HepG2 (cell line): ENCODE results near the gene CDH8.

Experiments
- ARNT2 ChIP-seq: sonication (generic); formaldehyde crosslinking; IDR thresholded peaks from 2 replicates; pipeline ENCODE4 v1.8.0; 2022; ENCODE audit warnings: mild to moderate bottlenecking, low read depth, missing genetic modification reagents, moderate library complexity
- BHLHE40 ChIP-seq: IDR thresholded peaks from 2 replicates; pipeline ENCODE4 v1.6.1; 2011; ENCODE audit warnings: low read length, improper control_type of control experiment
- ETV5 ChIP-seq: IDR thresholded peaks from 2 replicates; pipeline ENCODE4 v1.6.1; 2018; ENCODE audit warnings: missing biosample characterization, missing genetic modification reagents, inconsistent platforms, borderline replicate concordance
- MAZ ChIP-seq, 2 experiments: sonication (generic) in 1 of 2; formaldehyde crosslinking in 1 of 2; IDR thresholded peaks; 2 replicates each; pipeline versions ENCODE4 v1.5.0 to v1.6.1; 2012 to 2020; ENCODE audit warnings: low read depth in 2 of 2, mild to moderate bottlenecking in 2 of 2, borderline replicate concordance in 1 of 2, improper control_type of control experiment in 1 of 2, low read length in 1 of 2, missing genetic modification reagents in 1 of 2, moderate library complexity in 1 of 2
- POLR2AphosphoS5 ChIP-seq: IDR thresholded peaks from 2 replicates; pipeline ENCODE4 v1.6.1; 2012; ENCODE audit warnings: low read depth, low read length
- REPIN1 ChIP-seq: sonication (generic); formaldehyde crosslinking; IDR thresholded peaks from 2 replicates; pipeline ENCODE4 v1.8.0; 2022; ENCODE audit warnings: missing genetic modification reagents, low read depth, mild to moderate bottlenecking, borderline replicate concordance
- REST ChIP-seq, 2 experiments: IDR thresholded peaks; 2 replicates each; pipeline ENCODE4 v1.6.1; 2011 to 2012; ENCODE audit warnings: low read length in 2 of 2, borderline replicate concordance in 1 of 2, low read depth in 1 of 2, mild to moderate bottlenecking in 1 of 2, moderate library complexity in 1 of 2
- TBX2 ChIP-seq: sonication (generic); formaldehyde crosslinking; IDR thresholded peaks from 2 replicates; pipeline ENCODE4 v1.5.0; 2020; ENCODE audit warnings: missing genetic modification reagents, mild to moderate bottlenecking, borderline replicate concordance
- ZNF234 ChIP-seq: sonication (generic); formaldehyde crosslinking; conservative IDR thresholded peaks from 2 replicates; pipeline ENCODE4 v1.5.1; 2020; ENCODE audit warnings: mild to moderate bottlenecking, missing genetic modification reagents
- ZNF530 ChIP-seq: sonication (generic); formaldehyde crosslinking; IDR thresholded peaks from 2 replicates; pipeline ENCODE4 v1.5.0; 2020; ENCODE audit warnings: low read depth, mild to moderate bottlenecking, missing genetic modification reagents
- TF ChIP-seq, protein P1 (sequence below): sonication (generic); formaldehyde crosslinking; IDR thresholded peaks from 2 replicates; pipeline ENCODE4 v1.4.0; 2020; ENCODE audit warnings: missing genetic modification reagents

- TF ChIP-seq ZNF234 (CRISPR knock-in tag) (no peak), MAZ (IDR thresholded peaks at IDR 0.05; ENCODE audit: borderline replicate concordance, low read depth, low read length) (no peak), MAZ (CRISPR knock-in tag; IDR thresholded peaks at IDR 0.05; ENCODE audit: low read depth) (no peak), ARNT2 (CRISPR knock-in tag) (no peak), REST (IDR thresholded peaks at IDR 0.05; ENCODE audit: borderline replicate concordance in 1 of 2, low read depth in 1 of 2, low read length in 2 of 2) (no peak), REPIN1 (no peak), POLR2AphosphoS5 (no peak), ETV5 (CRISPR knock-in tag) (no peak), BHLHE40 (no peak), ZNF530 (CRISPR knock-in tag) (no peak), TBX2 (no peak)
- TF ChIP-seq, protein P1, sequence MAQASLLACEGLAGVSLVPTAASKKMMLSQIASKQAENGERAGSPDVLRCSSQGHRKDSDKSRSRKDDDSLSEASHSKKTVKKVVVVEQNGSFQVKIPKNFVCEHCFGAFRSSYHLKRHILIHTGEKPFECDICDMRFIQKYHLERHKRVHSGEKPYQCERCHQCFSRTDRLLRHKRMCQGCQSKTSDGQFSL: no peak
These were observed 27.9 kb upstream of the CDH8 start for GRCh38 chr16:62064173-62064572.
